Ectodermal cell (in vitro differentiated cells): ENCODE results near the gene GRM7.

Experiments
- H3K27ac ChIP-seq: 2 replicates; pipeline ENCODE4 v1.7.0; 2013; ENCODE audit warnings: mild to moderate bottlenecking, low read depth, low read length; ENCODE audit not compliant: insufficient read depth, poor library complexity, severe bottlenecking
- H3K27me3 ChIP-seq: 2 replicates; pipeline ENCODE4 v1.7.0; 2013; ENCODE audit warnings: mild to moderate bottlenecking, low read length; ENCODE audit not compliant: insufficient read depth, control insufficient read depth, poor library complexity, severe bottlenecking
- H3K36me3 ChIP-seq: one replicate; pipeline ENCODE4 v1.7.0; 2013; ENCODE audit warnings: low read length; ENCODE audit not compliant: control insufficient read depth, insufficient read depth
- H3K4me1 ChIP-seq: one replicate; pipeline ENCODE4 v1.7.0; 2013; ENCODE audit warnings: low read length; ENCODE audit not compliant: control insufficient read depth, insufficient read depth
- H3K4me3 ChIP-seq: 2 replicates; pipeline ENCODE4 v1.7.0; 2013; ENCODE audit warnings: low read depth, low read length, control low read depth; ENCODE audit not compliant: insufficient read depth
- H3K9me3 ChIP-seq: 2 replicates; pipeline ENCODE4 v1.7.0; 2013; ENCODE audit warnings: mild to moderate bottlenecking, low read length, moderate library complexity; ENCODE audit not compliant: control insufficient read depth
- WGBS, 2 experiments: methylation state at CpG; one replicate each; pipeline ENCODE4 v1.1.7; 2013; ENCODE audit warnings: missing lambda C conversion rate in 2 of 2; 5-methylcytosine and 5-hydroxymethylcytosine counted together

Gene GRM7

GRCh38 chr3:7461202-7461825 lies 600.4 kb downstream of the GRM7 start:
- H3K4me3 ChIP-seq = no peak overlapping the region
- H3K27ac ChIP-seq = no peak overlapping the region
- no peaks in the 10 kb centered on the region for H3K9me3 ChIP-seq
- H3K4me1 ChIP-seq = no peaks in the 10 kb centered on the region
- H3K27me3 ChIP-seq = no peaks in the 10 kb centered on the region
- WGBS, 2 experiments = 95 to 98% methylated on average over 6 to 8 of the region's 8 CpGs
- H3K36me3 ChIP-seq = no peaks in the 10 kb centered on the region

- no peaks in the 10 kb centered on the region for H3K27me3 ChIP-seq
- H3K36me3 ChIP-seq = no peaks in the 10 kb centered on the region
- H3K4me1 ChIP-seq = no peaks in the 10 kb centered on the region
- no peak overlapping the region for H3K4me3 ChIP-seq
- no peaks in the 10 kb centered on the region for H3K9me3 ChIP-seq
- no peak overlapping the region for H3K27ac ChIP-seq
- 87 to 96% methylated on average over 2 of the region's 2 CpGs for WGBS, 2 experiments
Observed at GRCh38 chr3:7469866-7470265, 609.0 kb downstream of the GRM7 start.

GRCh38 chr3:7484636-7485035 lies 623.7 kb downstream of the GRM7 start:
- Histone ChIP-seq H3K4me1 (no peaks in the 10 kb centered on the region), H3K36me3 (no peaks in the 10 kb centered on the region), H3K9me3 (peaks cover 2% of the 10 kb centered on the region), H3K4me3 (no peak overlapping the region), H3K27ac (no peak overlapping the region), H3K27me3 (no peaks in the 10 kb centered on the region)
- WGBS, 2 experiments = 93 to 94% methylated on average over 1 of the region's 1 CpG

- 95 to 98% methylated on average over 1 of the region's 1 CpG for WGBS, 2 experiments
Observed at GRCh38 chr3:7487763-7488162, 626.8 kb downstream of the GRM7 start.

GRCh38 chr3:7489417-7489816 lies 628.5 kb downstream of the GRM7 start:
- H3K4me1 ChIP-seq = no peaks in the 10 kb centered on the region
- no peaks in the 10 kb centered on the region for H3K27me3 ChIP-seq
- H3K4me3 ChIP-seq = no peak overlapping the region
- WGBS, 2 experiments = 100% methylated on average over 1 of the region's 2 CpGs
- no peak overlapping the region for H3K27ac ChIP-seq
- no peaks in the 10 kb centered on the region for H3K36me3 ChIP-seq
- peaks cover 2% of the 10 kb centered on the region for H3K9me3 ChIP-seq

More at GRCh38 chr3:7487763-7488162, 626.8 kb downstream of the GRM7 start:
- Histone ChIP-seq H3K4me1 (no peaks in the 10 kb centered on the region), H3K36me3 (no peaks in the 10 kb centered on the region), H3K4me3 (no peak overlapping the region), H3K9me3 (peaks cover 2% of the 10 kb centered on the region), H3K27ac (no peak overlapping the region), H3K27me3 (no peaks in the 10 kb centered on the region)

- Histone ChIP-seq H3K27ac (no peak overlapping the region), H3K4me1 (no peaks in the 10 kb centered on the region), H3K36me3 (no peaks in the 10 kb centered on the region), H3K9me3 (no peaks in the 10 kb centered on the region), H3K27me3 (no peaks in the 10 kb centered on the region), H3K4me3 (no peak overlapping the region)
- 89% methylated on average over 2 of the region's 3 CpGs for WGBS, 2 experiments
Observed at GRCh38 chr3:7498715-7499114, 637.8 kb downstream of the GRM7 start.

GRCh38 chr3:7503431-7503830 lies 642.5 kb downstream of the GRM7 start:
- Histone ChIP-seq H3K9me3 (no peaks in the 10 kb centered on the region), H3K27ac (no peak overlapping the region), H3K27me3 (no peaks in the 10 kb centered on the region), H3K4me3 (no peak overlapping the region), H3K36me3 (no peaks in the 10 kb centered on the region), H3K4me1 (no peaks in the 10 kb centered on the region)
- WGBS, 2 experiments = 86 to 95% methylated on average over 4 of the region's 4 CpGs

- WGBS, 2 experiments = 90 to 92% methylated on average over 3 of the region's 3 CpGs
- no peak overlapping the region for H3K27ac ChIP-seq
Observed at GRCh38 chr3:7504886-7505775, 644.2 kb downstream of the GRM7 start.

GRCh38 chr3:7506606-7507180 lies 645.8 kb downstream of the GRM7 start:
- Histone ChIP-seq H3K4me3 (no peak overlapping the region), H3K9me3 (no peaks in the 10 kb centered on the region), H3K27me3 (no peaks in the 10 kb centered on the region), H3K36me3 (no peaks in the 10 kb centered on the region), H3K4me1 (peaks cover 11% of the 10 kb centered on the region), H3K27ac (no peak overlapping the region)
- 73 to 76% methylated on average over 2 of the region's 2 CpGs for WGBS, 2 experiments

More at GRCh38 chr3:7504886-7505775, 644.2 kb downstream of the GRM7 start:
- Histone ChIP-seq H3K27me3 (no peaks in the 10 kb centered on the region), H3K4me1 (peaks cover 7% of the 10 kb centered on the region), H3K4me3 (no peak overlapping the region), H3K36me3 (no peaks in the 10 kb centered on the region), H3K9me3 (no peaks in the 10 kb centered on the region)

- Histone ChIP-seq H3K4me3 (no peak overlapping the region), H3K27me3 (no peaks in the 10 kb centered on the region), H3K27ac (no peak overlapping the region), H3K36me3 (no peaks in the 10 kb centered on the region), H3K4me1 (peaks cover 11% of the 10 kb centered on the region), H3K9me3 (no peaks in the 10 kb centered on the region)
- 94 to 100% methylated on average over 1 of the region's 2 CpGs for WGBS, 2 experiments
Observed at GRCh38 chr3:7508821-7509220, 647.9 kb downstream of the GRM7 start.
